Skeletal muscle cell (primary cell): Measurements from ENCODE around the gene FAM83D.

ENCODE experiments used
- DNase-seq: peaks from one replicate; pipeline ENCODE4 v3.0.0-alpha.2; 2010; ENCODE audit warnings: low read depth
- H3K4me3 ChIP-seq: 2 replicates; pipeline ENCODE4 v1.5.1; 2011; ENCODE audit warnings: low read depth, mild to moderate bottlenecking, control low read depth, low read length, moderate library complexity

FAM83D gene

DNA sequence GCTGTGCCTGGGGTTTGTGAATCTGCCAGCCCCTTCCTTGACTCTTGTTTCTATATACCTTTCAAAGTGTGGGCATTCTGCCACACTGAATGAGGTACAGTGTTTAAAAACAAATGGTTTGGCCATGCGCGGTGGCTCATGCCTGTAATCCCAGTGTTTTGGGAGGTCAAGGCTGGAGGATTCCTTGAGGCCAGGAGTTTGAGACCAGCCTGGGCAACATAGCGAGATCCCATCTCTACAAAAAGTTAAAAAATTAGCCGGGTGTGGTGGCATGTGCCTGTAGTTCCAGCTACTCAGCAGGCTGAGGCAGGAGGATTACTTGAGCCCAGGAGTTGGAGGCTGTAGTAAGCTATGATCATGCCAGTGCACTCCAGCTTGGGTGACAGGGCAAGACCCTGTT, 5.8 kb downstream of the FAM83D start:
- no peak for DNase-seq
- H3K4me3 ChIP-seq: no peak overlapping the region

DNA sequence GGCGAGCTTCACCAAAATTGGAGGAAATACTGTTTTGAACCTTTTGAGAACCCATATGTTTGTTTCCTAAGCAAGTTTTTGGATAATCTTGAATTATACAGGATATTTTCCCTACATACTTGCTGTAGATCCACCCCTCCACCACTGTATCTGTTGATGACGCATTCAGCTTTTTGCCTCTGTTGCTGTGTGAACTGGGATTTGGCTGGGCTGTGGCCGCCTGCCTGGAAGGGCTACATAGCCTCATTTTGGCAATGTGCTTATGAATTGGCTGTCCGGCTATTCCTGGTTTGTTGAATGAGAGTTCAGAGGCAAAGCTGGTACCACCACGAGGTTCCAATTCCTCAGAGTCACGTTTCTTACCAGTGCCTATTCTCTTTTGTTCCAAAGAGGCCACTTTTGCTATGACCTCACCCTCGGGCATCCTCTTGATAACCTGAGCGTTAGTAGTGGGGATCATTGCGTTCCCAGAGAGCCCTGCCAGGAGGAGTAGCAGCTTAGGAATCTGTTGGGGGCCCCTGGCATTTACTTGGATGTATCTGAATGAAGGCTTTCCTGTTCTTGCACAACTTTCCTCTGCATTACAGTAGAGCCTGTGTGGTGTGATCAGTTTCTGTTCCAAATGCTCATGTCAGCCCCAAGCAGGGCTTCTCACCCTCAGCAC, 6.4 kb downstream of the FAM83D start:
- DNase-seq: peak; percentile 24
- no peak overlapping the region for H3K4me3 ChIP-seq

DNA sequence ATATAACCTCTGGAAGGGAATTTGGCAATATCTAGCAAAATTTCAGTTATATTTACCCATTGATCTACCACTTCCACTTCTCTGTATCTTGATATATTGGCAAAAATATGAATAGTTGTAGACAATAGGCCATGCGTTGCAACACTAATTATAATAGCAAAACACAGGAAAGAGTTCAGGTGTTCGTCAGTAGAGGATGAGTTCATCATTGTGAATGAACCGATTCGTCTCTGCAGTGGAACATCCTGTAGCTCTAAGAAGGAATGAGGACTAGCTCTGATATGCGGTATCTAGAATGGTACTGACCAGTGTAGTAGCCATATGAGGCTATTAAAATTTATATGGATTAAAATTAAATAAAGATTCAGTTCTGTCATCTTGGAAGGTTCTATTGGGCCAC, 8.3 kb downstream of the FAM83D start:
- H3K4me3 ChIP-seq: no peak overlapping the region
- DNase-seq: no peak

- no peak overlapping the region for H3K4me3 ChIP-seq
- DNase-seq: no peak
These were observed 9.1 kb downstream of the FAM83D start for GRCh38 chr20:38935285-38935684.

GRCh38 chr20:38935967-38936407, 9.8 kb downstream of the FAM83D start:
- no peak overlapping the region for H3K4me3 ChIP-seq

DNA sequence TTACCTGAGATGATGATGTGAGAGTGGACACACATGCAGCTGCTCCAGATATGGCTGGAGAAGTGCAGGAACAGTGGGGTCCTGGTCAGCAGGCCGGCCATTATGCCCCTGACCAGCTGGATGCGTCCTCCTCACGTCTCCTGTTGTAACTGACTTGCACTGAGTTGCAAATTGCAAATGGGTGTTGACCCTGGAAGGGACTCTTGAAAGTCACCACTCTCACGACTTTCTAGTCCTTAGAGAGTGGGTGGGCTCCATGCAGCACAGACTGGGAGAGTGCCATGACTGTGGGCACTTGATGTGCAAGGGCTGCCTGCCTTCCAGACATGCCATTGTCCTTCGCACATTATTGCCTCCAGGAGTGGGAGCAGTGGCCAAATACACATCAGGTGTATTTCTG, 10.8 kb downstream of the FAM83D start:
- H3K4me3 ChIP-seq: no peak overlapping the region
- DNase-seq: no peak

More at GRCh38 chr20:38935967-38936407, 9.8 kb downstream of the FAM83D start:
- no peak for DNase-seq

GRCh38 chr20:38937978-38938473, 11.8 kb downstream of the FAM83D start:
- DNase-seq: no peak

DNA sequence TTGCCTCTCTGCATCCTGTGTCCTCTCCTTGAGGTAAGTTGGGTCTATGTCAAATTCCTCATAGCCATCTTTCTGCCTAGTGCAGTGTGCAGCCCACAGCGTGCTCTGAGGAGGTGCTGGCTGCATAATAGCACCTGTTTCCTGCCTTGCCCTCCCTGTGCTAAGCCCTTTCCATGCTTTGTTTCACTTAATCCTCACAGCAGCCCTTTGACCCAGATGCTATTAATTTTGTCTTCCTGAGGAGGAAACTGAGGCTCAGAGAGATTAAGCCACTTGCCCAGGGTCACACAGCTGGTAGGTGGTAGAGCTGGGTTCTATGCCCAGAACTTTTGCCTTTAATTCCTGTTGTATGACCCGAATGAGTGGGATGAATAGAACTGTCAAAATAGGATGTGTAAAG, 13.5 kb downstream of the FAM83D start:
- H3K4me3 ChIP-seq: no peak overlapping the region

More at GRCh38 chr20:38937978-38938473, 11.8 kb downstream of the FAM83D start:
- no peak overlapping the region for H3K4me3 ChIP-seq

GRCh38 chr20:38940644-38941043, 14.4 kb downstream of the FAM83D start:
- H3K4me3 ChIP-seq: no peak overlapping the region
- DNase-seq: no peak

More for the DNA sequence above, 13.5 kb downstream of the FAM83D start:
- no peak for DNase-seq

- no peak overlapping the region for H3K4me3 ChIP-seq
- DNase-seq: no peak
These were observed 15.6 kb downstream of the FAM83D start for GRCh38 chr20:38941726-38942389.

DNA sequence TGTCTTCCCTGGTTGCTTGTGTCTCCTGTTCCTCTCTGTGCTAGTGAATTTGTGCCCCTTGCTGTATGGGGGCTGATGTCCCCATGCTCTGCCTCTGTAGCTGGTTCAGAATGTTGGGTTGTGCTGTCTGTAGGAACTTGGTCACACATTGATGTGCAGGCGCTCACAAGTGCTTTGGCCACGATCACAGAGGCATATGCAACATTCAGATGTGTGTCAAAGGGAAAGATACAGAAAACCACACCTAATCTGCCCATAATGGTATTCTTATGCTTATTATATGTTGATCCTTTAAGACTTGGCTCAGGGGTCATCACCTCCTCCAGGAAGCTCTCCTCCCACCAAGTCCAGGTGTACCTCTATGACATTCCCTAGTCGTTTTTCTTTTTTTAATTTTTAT, 18.8 kb downstream of the FAM83D start:
- H3K4me3 ChIP-seq: no peak overlapping the region
- DNase-seq: no peak

DNA sequence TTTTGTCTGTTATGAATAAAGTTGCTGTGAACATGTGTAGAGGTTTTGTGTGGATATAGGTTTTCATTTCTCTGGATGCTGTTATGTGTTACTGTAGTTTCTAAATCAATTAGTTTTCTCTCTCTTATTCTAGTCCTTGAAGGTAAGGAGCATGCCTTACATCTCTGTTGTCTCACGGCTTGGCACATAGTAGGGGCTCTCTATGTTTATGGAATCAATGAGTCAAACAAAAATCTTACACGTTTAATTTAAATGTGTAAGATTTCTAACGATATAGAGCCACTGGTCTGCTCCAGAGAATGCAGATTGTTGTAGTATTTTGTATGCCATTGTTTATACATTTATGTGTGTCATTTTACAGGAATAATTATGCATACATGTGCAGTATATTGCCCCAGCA, 20.6 kb downstream of the FAM83D start:
- DNase-seq: no peak
- no peak overlapping the region for H3K4me3 ChIP-seq

- H3K4me3 ChIP-seq: no peak overlapping the region
- DNase-seq: no peak
These were observed 21.7 kb downstream of the FAM83D start for GRCh38 chr20:38947931-38948362.

DNA sequence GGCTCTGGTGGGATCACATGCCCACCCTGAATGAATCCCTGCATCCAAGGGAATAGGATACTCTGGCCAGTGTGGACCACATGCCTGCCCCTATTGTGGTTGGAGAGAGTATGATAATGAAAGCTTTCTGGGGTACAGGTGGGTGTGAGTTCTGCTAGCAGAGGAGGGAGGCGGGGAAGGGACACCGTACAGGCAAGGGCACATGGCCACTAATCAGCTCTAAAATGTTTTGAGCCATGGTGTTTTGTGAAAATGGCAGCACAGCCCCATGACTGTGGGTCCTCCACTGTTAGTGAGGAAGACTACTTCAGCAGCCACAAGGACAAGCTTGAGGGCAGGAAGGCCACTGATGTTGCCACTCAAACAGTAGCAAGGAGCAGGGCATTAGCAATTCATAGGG, 24.0 kb downstream of the FAM83D start:
- no peak for DNase-seq

DNA sequence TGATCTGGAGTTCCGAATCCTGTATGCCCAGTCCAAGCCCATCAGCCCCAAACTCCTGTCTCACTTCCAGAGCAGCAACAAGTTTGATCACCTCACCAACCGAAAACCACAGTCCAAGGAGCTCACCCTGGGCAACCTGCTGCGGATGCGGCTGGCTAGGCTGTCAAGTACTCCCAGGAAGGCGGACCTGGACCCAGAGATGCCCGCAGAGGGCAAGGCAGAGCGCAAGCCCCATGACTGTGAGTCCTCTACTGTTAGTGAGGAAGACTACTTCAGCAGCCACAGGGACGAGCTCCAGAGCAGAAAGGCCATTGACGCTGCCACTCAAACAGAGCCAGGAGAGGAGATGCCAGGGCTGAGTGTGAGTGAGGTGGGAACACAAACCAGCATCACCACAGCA, 25.4 kb downstream of the FAM83D start:
- H3K4me3 ChIP-seq: no peak overlapping the region
- DNase-seq: no peak

More for the DNA sequence above, 24.0 kb downstream of the FAM83D start:
- no peak overlapping the region for H3K4me3 ChIP-seq

GRCh38 chr20:38952153-38952552, 25.9 kb downstream of the FAM83D start:
- no peak overlapping the region for H3K4me3 ChIP-seq
- no peak for DNase-seq

GRCh38 chr20:38953630-38954340, 27.6 kb downstream of the FAM83D start:
- DNase-seq: no peak
- no peak overlapping the region for H3K4me3 ChIP-seq

DNA sequence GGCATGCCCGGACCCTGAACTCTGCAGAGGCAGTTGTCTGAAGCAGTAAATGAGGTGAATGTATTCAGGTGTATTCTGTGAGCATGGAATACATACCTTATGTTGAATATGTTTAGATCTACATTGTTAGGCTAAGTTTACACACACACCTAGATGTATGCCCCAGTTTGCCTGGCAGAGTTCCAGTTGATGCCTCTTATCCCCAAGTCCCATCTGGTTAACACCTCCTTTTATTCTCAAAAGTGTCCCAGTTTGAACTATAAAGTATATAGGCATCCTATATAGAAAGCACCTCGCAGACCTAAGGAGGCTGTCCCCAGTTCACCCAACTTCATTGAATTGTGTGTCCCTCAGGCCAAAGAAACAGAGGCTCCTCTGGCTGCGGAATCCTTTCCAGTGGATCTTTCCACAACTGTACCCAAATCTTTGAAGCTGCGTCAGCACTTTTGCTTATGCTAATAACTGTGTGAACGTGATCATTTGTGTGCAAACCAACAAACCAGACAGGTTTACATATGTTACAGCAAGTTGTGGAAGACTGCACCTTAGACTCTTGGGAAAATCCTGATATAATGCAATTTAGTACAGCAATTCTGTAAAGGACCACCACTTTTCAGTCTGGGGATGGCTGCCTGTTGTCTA, 31.1 kb downstream of the FAM83D start:
- no peak overlapping the region for H3K4me3 ChIP-seq
- no peak for DNase-seq

DNA sequence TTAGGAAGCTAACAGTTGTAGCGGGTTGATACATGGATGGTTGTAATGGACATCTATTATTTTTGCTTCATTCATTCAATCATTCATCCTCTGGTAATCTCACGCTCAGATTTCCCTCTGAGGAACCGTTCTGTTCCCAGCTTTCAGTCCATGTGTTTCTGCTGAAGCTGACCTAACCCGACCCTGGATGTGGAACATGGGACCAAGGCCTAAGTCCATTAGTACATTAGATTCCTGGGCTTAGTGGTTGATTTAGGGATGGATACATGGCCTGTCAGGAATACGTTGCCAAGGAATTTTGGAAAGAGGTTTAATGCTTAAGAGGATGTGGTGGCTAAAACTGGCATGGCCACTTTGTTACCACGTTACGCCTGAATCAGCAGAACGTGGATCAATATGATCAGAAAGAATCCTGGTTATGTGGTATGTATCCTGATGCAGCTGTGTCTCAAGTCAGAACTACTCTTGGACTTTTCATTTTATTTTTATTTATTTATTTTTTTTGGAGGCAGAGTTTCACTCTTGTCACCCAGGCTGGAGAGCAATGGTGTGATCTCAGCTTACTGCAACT, 31.8 kb downstream of the FAM83D start:
- DNase-seq: no peak
- no peak overlapping the region for H3K4me3 ChIP-seq
